Epithelial cell of proximal tubule (primary cell): ENCODE measurements around the gene RAB5IF. TPM values are rescaled to one million over a fixed set of nuclear protein-coding genes. Genes with fewer than 3 reads are reported as not detected.

ENCODE experiments used
- DNase-seq: peaks from one replicate; pipeline ENCODE4 v3.0.0-alpha.2; 2011; ENCODE audit warnings: low read depth
- H3K4me3 ChIP-seq: 2 replicates; pipeline ENCODE4 v1.5.1; 2011; ENCODE audit warnings: low read depth, mild to moderate bottlenecking, low read length
- total RNA-seq: library from RNA; depleted of rRNA; stranded (reverse); fragments of >200 nt; gene quantifications from 2 replicates; pipeline ENCODE4 v1.2.3, GENCODE V29; 2015
- TF ChIP-seq, protein P1 (sequence below): conservative IDR thresholded peaks from 2 replicates; pipeline ENCODE4 v1.5.1; 2012; ENCODE audit warnings: low read depth, mild to moderate bottlenecking, low read length

RAB5IF gene
- total RNA-seq, 1 donor from 2014 or later: 142 TPM

DNA sequence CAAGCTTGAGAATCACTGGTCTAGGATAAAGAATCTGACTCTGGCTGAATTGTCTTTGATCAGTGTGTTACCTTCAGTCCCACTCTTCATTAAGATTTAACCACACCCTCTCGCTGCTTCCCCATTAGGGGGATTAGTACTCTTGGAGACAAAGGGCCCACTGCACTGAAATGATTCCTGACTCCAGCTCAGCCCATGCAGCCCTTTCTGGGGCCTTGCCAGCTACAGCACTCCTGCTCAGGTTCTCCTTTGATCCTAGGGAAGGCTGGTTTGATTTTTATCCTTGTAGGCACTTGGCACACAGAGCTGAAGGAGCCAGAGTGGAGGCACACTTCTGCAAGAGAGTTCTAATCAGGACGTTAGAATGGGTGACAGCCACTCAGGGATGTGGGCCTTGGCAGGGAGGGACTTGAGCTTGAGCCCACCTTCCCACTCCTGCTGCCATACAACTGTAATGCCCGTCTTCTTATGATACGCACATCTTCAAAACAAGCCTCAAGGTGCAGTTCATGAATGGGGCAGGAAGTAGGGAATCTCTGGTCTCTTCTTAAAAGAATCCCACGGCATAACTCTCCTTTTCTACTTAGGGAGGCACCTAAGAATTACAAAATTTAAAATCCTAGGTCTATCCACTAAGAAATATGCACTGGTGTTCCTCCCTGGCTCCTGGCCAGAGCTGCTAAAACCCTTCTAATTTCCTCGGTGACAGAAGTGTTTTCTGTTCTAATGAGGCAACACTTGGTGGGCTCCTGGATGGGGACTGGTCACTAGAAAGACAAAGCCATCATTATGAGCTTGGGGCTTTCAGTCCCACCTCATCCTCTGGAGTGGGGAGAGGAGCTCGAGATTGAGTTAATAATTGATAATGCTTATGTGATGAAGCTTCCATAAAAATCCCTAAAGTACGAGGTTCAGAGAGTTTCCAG is 41.9 kb downstream of the RAB5IF start:
- TF ChIP-seq, protein P1, sequence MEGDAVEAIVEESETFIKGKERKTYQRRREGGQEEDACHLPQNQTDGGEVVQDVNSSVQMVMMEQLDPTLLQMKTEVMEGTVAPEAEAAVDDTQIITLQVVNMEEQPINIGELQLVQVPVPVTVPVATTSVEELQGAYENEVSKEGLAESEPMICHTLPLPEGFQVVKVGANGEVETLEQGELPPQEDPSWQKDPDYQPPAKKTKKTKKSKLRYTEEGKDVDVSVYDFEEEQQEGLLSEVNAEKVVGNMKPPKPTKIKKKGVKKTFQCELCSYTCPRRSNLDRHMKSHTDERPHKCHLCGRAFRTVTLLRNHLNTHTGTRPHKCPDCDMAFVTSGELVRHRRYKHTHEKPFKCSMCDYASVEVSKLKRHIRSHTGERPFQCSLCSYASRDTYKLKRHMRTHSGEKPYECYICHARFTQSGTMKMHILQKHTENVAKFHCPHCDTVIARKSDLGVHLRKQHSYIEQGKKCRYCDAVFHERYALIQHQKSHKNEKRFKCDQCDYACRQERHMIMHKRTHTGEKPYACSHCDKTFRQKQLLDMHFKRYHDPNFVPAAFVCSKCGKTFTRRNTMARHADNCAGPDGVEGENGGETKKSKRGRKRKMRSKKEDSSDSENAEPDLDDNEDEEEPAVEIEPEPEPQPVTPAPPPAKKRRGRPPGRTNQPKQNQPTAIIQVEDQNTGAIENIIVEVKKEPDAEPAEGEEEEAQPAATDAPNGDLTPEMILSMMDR: no peak
- no peak overlapping the region for H3K4me3 ChIP-seq
- no peak for DNase-seq

DNA sequence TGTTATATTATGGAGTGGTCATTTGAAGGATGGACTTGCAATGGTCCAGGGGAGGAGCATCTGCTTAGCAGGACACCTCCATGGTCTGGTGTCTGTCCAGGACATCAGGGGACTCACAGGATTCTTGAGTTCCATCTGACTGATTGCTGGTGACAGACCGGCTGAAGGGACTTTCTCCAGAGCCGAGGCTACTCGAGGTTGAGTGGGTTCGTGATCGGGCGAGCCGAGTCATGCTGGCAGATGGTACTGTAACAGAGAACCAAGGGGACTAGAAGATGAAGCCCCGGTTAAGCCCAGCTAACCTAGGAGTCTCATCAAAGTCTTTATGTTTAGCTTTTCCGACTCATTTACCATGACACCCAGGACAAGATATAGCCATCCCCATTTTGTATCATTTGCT is 47.9 kb downstream of the RAB5IF start:
- no peak for DNase-seq
- TF ChIP-seq, protein P1: no peak
- H3K4me3 ChIP-seq: no peak overlapping the region

DNA sequence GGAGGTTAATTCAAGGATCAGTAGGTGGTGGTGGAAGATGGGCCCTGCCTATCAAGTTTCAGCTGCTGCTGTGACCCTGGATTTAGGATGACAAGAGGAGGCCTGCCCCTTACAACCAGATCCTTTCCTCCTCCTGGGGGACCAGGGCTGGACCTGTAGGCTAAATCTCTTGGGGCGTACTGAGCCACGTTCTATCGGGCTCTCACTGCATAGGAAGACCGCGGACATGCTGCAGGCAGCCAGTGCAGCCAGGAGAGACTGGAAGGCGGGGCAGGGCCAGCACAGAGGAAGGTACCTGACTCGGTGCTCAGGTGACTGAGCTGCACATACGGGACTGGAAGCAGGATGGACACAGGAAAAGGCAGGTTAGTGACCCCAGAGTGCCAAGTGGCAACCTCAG is 48.9 kb downstream of the RAB5IF start:
- TF ChIP-seq, protein P1: no peak
- no peak overlapping the region for H3K4me3 ChIP-seq
- no peak for DNase-seq

DNA sequence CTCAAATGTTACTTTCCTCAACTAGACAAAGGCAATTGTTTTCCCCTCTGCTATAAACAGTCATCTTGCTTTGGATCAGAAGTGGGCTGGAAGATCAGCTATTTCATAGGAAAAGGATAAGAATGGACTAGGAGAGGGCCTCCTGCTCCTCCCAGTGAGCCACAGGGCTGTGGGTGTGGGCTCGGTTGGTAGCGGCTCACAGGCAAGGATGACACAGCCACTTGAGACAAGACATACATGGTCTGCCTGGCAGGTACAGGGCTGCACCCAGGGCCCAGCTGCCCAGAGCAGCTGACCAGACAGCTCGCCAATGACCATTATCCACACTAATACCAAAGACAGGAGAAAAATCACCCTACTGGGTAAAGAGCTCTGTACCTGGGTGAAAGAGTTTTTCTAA is 49.4 kb downstream of the RAB5IF start:
- TF ChIP-seq, protein P1: no peak
- no peak overlapping the region for H3K4me3 ChIP-seq
- no peak for DNase-seq

DNA sequence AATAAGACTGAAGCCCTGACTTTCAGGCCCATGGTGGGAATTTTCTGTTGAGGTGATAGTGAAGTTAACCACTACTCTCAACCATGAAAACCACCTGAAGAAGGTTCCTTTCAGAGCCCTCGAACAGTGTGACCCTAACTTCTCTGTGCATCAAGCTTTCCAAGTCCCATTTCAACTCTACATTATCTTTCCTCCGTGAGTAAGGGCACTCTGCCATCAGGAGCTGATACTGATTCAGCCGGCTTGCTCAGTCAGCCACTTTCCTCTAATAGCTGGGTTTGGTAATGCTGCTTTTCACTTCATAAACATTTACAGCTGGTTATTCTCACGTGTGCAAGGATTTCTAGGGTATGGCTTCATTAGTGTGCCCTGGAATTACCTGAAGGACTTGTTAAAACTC is 51.2 kb downstream of the RAB5IF start:
- TF ChIP-seq, protein P1: no peak

DNA sequence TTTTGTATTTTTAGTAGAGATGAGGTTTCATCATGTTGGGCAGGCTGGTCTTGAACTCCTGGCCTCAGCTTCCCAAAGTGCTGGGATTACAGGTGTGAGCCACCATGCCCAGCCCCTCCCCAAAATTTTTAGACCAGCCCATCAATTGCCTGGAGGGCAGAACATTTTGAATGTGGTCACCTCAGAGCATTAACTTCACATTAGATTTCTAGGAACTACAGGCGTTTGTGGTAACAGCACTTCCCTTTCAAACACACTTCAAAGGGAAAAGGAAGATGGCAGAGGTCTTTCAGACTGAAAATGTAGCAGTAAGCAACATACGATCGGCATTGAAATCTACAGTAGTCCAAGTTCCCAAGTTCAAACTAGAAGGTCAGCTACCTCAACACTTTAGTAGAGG is 52.7 kb downstream of the RAB5IF start:
- no peak overlapping the region for H3K4me3 ChIP-seq
- no peak for DNase-seq
- TF ChIP-seq, protein P1: no peak

More for the DNA sequence above, 51.2 kb downstream of the RAB5IF start:
- H3K4me3 ChIP-seq: no peak overlapping the region
- DNase-seq: no peak

Other genes starting within 250 kb of the RAB5IF start
- gene MYL9, start 64.3 kb upstream of the RAB5IF start, total RNA-seq: 31.7 and 39.4 TPM in 2 replicates
- gene TGIF2, start 32.2 kb upstream of the RAB5IF start, total RNA-seq: 13.4 and 22.0 TPM in 2 replicates
- not detected in 2 replicates for gene SLA2, start 40.4 kb downstream of the RAB5IF start, total RNA-seq
- 16.7 and 17.3 TPM in 2 replicates for gene NDRG3, start 140.3 kb downstream of the RAB5IF start, total RNA-seq
- 19.8 and 29.6 TPM in 2 replicates for gene DSN1, start 168.0 kb downstream of the RAB5IF start, total RNA-seq